Placental pericyte (primary cell): Measurements from ENCODE around the gene HOXB3. TPM values are rescaled to one million over a fixed set of nuclear protein-coding genes. Genes with fewer than 3 reads are reported as not detected.

Source experiments
- small RNA-seq: library from RNA; depleted of rRNA; stranded (forward); fragments of <200 nt; gene quantifications from one replicate; pipeline ENCODE3, GENCODE V24; 2012; ENCODE audit warnings: low replicate concordance
- total RNA-seq: library from RNA; depleted of rRNA; stranded (reverse); fragments of >200 nt; gene quantifications from 2 replicates; pipeline ENCODE4 v1.2.3, GENCODE V29; 2012

Gene HOXB3
- 0.22 and 1.6 TPM in 2 replicates for total RNA-seq

GRCh38 chr17:48589831-48590606, at the start of gene HOXB3:
Gene HOXB3 (minus strand): TSS chr17:48590241. CDS start chr17:48552474, 37,767 bp downstream.

DNA sequence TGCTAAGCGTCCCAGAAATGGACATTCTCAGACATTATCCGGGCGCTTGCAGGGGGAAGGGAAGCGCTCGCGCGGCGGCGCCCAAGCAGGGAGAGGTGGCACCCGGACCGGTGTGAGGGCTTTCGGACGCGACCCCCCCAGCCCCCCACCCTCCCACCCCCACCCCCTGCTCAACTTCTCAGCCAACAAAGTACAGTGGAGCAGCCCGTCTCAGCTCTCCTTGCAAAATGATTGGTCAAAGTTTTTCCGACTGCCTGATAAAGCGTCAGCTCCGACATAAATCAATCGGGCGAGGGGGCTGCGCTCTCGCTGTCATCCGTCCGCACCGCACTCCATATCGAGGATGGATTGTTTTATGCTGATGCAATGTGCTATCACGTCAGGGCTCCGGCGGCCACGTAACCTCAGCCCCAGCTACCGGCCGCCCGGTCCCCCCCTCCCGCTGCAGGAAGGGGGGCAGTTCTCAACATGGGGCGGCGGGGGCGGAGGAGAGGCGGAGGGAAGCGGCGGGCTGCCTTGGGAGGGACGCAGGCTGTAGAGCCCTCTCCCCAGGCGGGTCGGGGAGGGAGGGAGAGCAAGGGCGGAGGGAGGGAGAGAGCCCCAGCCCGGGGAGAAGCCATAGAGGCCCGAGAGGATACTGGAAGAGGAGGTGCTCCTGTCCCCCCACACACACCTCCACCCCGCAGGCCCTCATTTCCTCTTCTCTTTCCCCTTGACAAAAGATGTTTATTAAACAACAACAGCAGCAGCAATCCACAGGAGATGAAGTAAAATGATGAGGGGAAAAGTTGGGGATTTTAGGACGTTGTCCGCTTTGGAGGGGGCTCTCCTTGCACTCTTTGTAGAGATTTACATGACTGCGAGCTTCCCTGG, 36.4 kb upstream of the HOXB3 start, which contains the start of gene HOXB9:
Gene HOXB9 (minus strand): TSS at position 114 of the 873 bp plus-strand sequence. CDS start 89 bp downstream, at position 25.

GRCh38 chr17:48615047-48615962, 25.3 kb upstream of the HOXB3 start, which contains the start of gene HOXB8:
Gene HOXB8 (minus strand): TSS chr17:48615292. CDS start chr17:48614704, 588 bp downstream.

GRCh38 chr17:48610282-48611211, 20.5 kb upstream of the HOXB3 start, which contains the start of gene HOXB7:
Gene HOXB7 (minus strand): TSS chr17:48611017. CDS start chr17:48610918, 99 bp downstream.

GRCh38 chr17:48604770-48605329, 14.8 kb upstream of the HOXB3 start, which contains the start of gene HOXB6:
Gene HOXB6 (minus strand): TSS chr17:48604986. CDS start chr17:48598150, 6,836 bp downstream.

GRCh38 chr17:48593126-48593829, 3.2 kb upstream of the HOXB3 start, which contains the start of gene HOXB5:
Gene HOXB5 (minus strand): TSS chr17:48593779. CDS start chr17:48593682, 97 bp downstream.

DNA sequence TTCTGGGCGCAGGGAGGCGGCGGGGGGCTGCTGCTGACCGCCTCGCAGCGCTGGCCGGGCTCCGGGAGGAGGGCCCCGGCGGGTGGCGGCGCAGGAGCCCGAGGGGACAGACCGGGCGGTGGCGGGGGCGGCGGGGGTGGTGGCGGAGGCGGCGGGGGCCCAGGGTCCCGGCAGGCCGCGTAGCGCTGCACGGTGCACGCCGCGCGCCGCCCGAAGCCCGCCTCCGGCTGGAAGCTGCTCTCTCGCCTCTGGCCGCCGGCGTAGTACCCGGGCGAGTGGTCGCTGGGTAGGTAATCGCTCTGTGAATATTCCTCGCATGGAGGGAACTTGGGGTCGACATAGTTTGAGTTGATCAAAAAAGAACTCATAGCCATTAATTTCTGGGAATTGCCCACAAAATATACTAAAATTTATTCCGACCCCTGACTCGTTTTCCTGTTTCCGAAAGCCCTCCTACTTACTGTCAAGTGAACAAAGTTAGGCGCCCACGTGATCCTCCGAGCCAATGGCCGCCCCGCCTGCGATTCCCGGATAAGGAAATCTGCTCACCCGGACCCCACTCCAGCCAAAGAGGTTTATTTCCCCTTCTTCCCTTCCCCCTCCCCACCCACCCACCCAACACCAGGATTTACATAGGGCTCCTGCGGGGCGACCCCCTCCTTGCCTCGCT, 12.0 kb downstream of the HOXB3 start, which contains the start of gene HOXB4:
Gene HOXB4 (minus strand): TSS at position 405 of the 670 bp plus-strand sequence. CDS start 31 bp downstream, at position 374.

GRCh38 chr17:48545022-48545375, 45.0 kb downstream of the HOXB3 start, which contains the start of gene HOXB2:
Gene HOXB2 (minus strand): TSS chr17:48545109. CDS start chr17:48544911, 198 bp downstream.

GRCh38 chr17:48530887-48531272, 59.2 kb downstream of the HOXB3 start, which contains the start of gene HOXB1:
Gene HOXB1 (minus strand): TSS chr17:48531011. CDS start chr17:48530904, 107 bp downstream.

Small RNA genes lying within 50 kb of the gene (small RNA-seq; reads per million reads assigned to genes)
- 5.6 reads per million, percentile 89 among the genes with 10 or more reads in this experiment for gene MIR196A1

Other genes starting within 250 kb of the HOXB3 start
- not detected in 2 replicates for gene SKAP1, start 160.0 kb downstream of the HOXB3 start, total RNA-seq
- gene HOXB1, start 59.2 kb downstream of the HOXB3 start, total RNA-seq: not detected in 2 replicates
- gene HOXB2, start 45.1 kb downstream of the HOXB3 start, total RNA-seq: 2.8 and 10.5 TPM in 2 replicates
- under 0.01 and 0.57 TPM in 2 replicates for gene HOXB4, start 11.9 kb downstream of the HOXB3 start, total RNA-seq
- under 0.01 TPM in 1 of 2 replicates, not detected in the other for gene HOXB5, start 3.5 kb upstream of the HOXB3 start, total RNA-seq
- gene HOXB6, start 14.7 kb upstream of the HOXB3 start, total RNA-seq: under 0.01 and 0.29 TPM in 2 replicates
- 0.66 and 1.1 TPM in 2 replicates for gene HOXB7, start 20.8 kb upstream of the HOXB3 start, total RNA-seq
- not detected in 2 replicates for gene HOXB8, start 25.1 kb upstream of the HOXB3 start, total RNA-seq
- 0.22 TPM in 1 of 2 replicates, not detected in the other for gene HOXB9, start 36.1 kb upstream of the HOXB3 start, total RNA-seq
- gene PRAC1, start 132.3 kb upstream of the HOXB3 start, total RNA-seq: not detected in 2 replicates
- 0.66 TPM in 1 of 2 replicates, not detected in the other for gene PRAC2, start 132.9 kb upstream of the HOXB3 start, total RNA-seq
- 1.6 and 1.8 TPM in 2 replicates for gene HOXB13, start 138.5 kb upstream of the HOXB3 start, total RNA-seq
- under 0.01 and 0.44 TPM in 2 replicates for gene TTLL6, start 227.0 kb upstream of the HOXB3 start, total RNA-seq
- gene CALCOCO2, start 240.8 kb upstream of the HOXB3 start, total RNA-seq: 61.6 and 108 TPM in 2 replicates